ENCODE measurements around the gene C20orf173.

The C20orf173 gene

DNA sequence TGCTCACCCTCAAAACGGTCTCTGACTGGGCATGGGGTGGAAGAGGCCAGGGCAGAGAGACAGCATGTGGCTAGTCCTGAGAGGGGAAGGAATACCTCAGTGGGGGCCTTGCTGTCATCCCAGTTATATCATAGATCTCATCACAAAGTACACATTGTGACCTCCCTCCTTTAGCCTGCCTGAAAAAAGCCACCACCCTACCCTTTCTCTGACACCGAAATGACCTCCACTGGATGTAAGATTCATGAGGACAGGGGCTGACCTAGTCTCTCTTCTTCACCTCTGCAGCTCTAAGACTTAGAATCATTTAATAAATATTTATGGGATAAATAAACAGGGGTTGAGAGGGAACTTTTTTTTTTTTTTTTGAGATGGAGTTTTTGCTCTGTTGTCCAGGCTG, at the start of gene C20orf173:
Gene C20orf173 (minus strand): TSS at position 101 of the 400 bp plus-strand sequence. CDS start 279 bp downstream, outside the sequence.
- DNase-seq (ENCODE audit: low read depth, low spot score) = no peak
- TF ChIP-seq CTCF (IDR thresholded peaks at IDR 0.05; ENCODE audit: low read depth, low read length) = no peak

GRCh38 chr20:35579196-35579595, 49.7 kb upstream of the C20orf173 start:
- no peak for DNase-seq (ENCODE audit: low read depth, low spot score)
- H3K4me3 ChIP-seq (ENCODE audit: low read depth, low read length) = no peak overlapping the region
- in situ Hi-C loops (cut with HindIII; ENCODE audit: low sequenced_read_pairs) = no loop called here
- TF ChIP-seq CTCF (IDR thresholded peaks at IDR 0.05; ENCODE audit: low read depth, low read length) = no peak

More for the DNA sequence above, at the start of gene C20orf173:
- in situ Hi-C loops (cut with HindIII; ENCODE audit: low sequenced_read_pairs) = no loop called here
- H3K4me3 ChIP-seq (ENCODE audit: low read depth, low read length) = no peak within 1 kb of the TSS

GRCh38 chr20:35578469-35578868, 49.0 kb upstream of the C20orf173 start:
- in situ Hi-C loops (cut with HindIII; ENCODE audit: low sequenced_read_pairs) = no loop called here

DNA sequence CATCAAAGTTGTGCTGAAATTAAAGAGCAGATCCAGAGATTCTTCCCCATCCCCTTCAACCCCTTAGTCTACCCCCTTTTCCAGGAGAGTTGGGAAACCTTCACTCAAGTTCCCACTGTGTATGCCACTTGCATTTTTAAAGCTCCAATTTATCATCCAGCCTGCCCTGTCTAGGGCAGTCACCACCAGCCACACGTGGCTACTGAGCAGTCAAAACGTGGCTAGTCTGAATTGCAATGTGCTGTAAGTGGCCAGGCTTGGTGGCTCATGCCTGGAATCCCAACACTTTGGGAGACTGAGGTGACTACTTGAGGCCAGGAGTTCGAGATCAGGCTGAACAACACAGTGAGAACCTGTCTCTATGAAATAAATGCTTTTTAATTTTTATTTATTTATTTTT, 47.4 kb upstream of the C20orf173 start:
- H3K4me3 ChIP-seq (ENCODE audit: low read depth, low read length) = no peak overlapping the region
- DNase-seq (ENCODE audit: low read depth, low spot score) = no peak
- in situ Hi-C loops (cut with HindIII; ENCODE audit: low sequenced_read_pairs) = no loop called here
- TF ChIP-seq CTCF (IDR thresholded peaks at IDR 0.05; ENCODE audit: low read depth, low read length) = no peak

More at GRCh38 chr20:35578469-35578868, 49.0 kb upstream of the C20orf173 start:
- no peak for TF ChIP-seq CTCF (IDR thresholded peaks at IDR 0.05; ENCODE audit: low read depth, low read length)
- DNase-seq (ENCODE audit: low read depth, low spot score) = no peak
- H3K4me3 ChIP-seq (ENCODE audit: low read depth, low read length) = no peak overlapping the region

- no peak overlapping the region for H3K4me3 ChIP-seq (ENCODE audit: low read depth, low read length)
- in situ Hi-C loops (cut with HindIII; ENCODE audit: low sequenced_read_pairs) = no loop called here
- TF ChIP-seq CTCF (IDR thresholded peaks at IDR 0.05; ENCODE audit: low read depth, low read length) = no peak
- DNase-seq (ENCODE audit: low read depth, low spot score) = no peak
Observed at GRCh38 chr20:35575958-35576357, 46.5 kb upstream of the C20orf173 start.

DNA sequence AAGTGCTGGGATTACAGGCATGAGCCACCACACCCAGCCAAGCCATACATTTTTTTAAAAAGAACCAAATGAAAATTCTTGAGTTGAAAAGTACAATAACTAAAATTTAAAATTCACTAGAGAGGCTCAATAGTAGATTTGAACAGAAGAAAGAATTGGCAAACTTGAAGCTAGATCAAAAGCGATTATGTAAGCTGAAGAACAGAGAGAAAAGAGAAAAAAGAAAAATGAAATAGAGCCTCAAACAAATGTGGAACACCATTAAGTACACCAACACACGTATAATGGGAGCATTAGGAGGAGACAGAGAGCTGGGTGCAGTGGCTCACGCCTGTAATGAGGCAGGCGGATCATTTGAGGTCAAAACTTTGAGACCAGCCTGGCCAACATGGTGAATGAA, 43.4 kb upstream of the C20orf173 start:
- TF ChIP-seq CTCF (IDR thresholded peaks at IDR 0.05; ENCODE audit: low read depth, low read length) = no peak
- DNase-seq (ENCODE audit: low read depth, low spot score) = no peak
- no peak overlapping the region for H3K4me3 ChIP-seq (ENCODE audit: low read depth, low read length)
- in situ Hi-C loops (cut with HindIII; ENCODE audit: low sequenced_read_pairs) = no loop called here

DNA sequence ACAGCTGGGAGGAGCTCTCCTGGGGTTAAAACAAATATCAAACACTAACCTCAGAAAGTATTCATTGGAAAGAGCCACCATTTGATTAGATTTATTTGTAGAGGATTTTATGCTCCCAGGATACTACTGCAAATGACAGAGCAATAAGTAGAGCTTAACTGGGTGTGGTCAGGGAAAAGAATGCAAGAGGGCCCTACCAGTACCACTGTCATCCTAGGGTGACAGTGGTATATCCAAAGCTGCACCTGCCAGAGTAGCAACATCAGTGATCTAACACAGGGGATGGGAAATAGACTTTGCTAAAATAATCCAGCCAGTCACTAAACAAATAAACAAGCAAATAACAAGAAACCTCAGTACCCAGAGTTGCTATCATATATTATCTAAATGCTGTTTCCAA, 42.1 kb upstream of the C20orf173 start:
- DNase-seq (ENCODE audit: low read depth, low spot score) = no peak
- no peak for TF ChIP-seq CTCF (IDR thresholded peaks at IDR 0.05; ENCODE audit: low read depth, low read length)
- in situ Hi-C loops (cut with HindIII; ENCODE audit: low sequenced_read_pairs) = no loop called here
- no peak overlapping the region for H3K4me3 ChIP-seq (ENCODE audit: low read depth, low read length)

All from astrocyte of the spinal cord (primary cell).